ENCODE data around the gene GLB1L2.
"Not testable (repeated sequence)": the region's sequence is repeated elsewhere in the genome, so short reads cannot be mapped to it uniquely, and the experiment has no call there.

GLB1L2 gene

GRCh38 chr11:134331354-134332188, at the start of gene GLB1L2:
GLB1L2 (plus strand) TSS chr11:134331988; CDS start chr11:134332062, 74 bp downstream.
- no peak for DNase-seq

DNA sequence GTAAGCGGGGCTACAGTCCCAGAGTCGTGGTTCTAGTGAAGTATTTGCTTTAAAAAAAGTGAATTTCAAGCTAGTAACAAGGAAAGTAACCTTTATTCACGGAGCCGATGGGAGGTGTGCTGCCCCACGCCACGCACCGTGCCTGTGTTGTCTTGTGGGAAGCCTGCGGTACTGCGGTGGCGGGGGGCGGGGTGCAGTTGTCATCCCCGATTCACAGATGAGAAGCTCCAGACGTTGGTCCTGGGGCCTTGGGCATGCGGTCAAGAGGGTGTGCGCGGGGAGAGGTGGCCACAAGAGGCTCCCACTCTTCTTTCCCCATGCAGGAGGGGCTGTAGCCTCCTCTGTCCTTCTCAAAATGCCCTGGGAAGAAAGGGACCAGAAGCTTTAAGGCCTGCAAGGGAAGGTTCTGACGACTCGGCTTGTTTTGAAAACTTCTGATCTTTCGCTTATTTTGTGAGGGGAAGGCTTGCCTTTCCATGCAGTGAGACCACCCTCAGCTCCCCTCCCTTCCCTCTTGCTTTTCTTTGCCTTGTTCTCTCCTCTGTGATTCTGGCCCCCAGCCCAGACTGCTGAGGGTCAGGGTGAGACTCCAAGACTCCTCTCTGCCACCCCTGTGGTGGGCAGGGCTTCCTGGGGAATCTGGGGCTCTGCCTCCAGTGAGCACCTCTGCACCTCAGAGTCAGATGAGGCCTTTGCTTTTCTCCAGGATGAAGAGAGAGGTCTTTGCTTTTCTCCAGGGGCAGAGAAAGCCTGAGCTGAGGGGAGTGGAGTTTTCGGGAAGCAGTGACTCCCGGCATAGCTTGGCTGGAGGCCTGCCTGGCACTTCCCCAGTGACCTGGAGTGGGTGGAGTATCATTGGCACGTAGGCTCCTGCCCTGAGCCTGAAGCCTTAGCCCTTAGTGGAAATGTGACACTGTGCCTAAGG, 49.4 kb upstream of the GLB1L2 start:
- no peak for DNase-seq

DNA sequence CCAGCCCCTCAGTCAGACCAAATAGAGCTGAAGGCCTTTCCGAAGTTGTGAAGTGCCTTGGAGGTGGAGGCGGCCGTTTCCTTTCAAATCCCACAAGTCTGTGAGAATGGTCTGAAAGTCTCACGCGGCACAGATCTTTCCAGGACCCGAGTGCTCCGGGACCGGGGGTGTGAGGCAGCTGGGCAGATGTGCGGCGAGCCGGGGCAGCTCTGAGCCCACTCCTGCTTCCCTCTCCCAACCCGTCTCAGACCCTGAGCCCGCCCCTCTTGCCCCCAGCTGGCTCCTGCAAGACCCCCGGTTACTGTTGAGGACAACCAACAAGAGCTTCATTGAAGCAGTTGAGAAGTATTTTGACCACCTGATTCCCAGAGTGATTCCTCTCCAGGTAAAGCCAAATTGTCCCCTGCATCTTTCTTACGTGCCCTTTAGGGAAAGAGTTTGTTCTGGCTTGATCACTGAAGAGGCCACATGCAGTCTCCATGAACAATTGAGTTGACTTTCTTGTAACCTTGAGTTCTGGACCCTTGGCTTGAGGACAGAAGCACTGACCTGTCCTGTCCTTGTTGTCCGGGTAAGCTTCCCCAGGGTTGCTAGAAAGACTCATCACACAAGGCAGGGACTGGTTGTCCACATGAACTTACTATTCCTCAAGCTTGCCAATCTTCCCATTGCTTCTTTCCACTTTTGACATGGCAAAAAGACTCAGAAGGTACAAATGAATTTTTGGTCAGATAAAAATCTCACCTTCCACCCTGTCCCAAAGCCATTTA, 48.1 kb upstream of the GLB1L2 start:
- DNase-seq, result no peak

- not testable (repeated sequence) for DNase-seq
These were observed 47.4 kb upstream of the GLB1L2 start for GRCh38 chr11:134284349-134284748.

DNA sequence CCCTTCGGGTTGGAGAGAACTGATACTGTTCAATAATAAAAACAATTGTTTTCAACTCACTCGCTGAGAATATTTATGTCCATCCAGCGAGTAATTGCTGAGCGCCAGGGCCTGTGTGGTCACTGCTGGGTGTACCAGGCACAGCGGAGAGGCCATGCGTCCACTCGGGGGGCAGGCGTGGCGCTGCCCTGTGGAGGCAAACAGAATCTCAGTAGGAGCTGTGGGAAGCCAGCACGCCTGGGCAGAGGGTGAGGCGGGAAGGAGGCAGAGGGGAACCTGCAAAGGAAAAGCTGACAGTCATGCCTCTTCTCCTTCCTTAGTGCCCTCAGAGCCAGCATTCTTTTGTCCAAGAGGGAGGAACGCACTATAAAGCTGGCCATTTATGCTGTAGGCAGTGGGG, 44.2 kb upstream of the GLB1L2 start:
- DNase-seq, result no peak

DNA sequence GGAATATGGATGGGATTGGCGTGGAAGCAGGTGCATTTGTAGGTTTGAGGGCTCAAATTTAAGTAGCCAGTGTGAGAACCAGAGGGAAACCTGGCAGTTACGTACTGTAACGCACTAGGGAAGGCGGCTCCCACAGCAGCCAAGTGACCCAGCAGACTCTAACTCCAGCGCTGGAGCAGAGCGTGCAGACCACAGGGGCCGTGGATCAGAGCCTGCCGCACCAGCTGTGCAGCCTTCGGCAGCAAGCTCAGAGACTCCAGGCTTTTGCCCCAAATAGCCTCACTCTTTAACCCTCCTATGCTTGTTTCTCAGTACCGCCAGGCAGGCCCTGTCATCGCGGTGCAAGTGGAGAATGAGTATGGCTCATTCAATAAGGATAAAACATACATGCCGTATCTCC, 43.3 kb upstream of the GLB1L2 start:
- DNase-seq, result no peak

DNA sequence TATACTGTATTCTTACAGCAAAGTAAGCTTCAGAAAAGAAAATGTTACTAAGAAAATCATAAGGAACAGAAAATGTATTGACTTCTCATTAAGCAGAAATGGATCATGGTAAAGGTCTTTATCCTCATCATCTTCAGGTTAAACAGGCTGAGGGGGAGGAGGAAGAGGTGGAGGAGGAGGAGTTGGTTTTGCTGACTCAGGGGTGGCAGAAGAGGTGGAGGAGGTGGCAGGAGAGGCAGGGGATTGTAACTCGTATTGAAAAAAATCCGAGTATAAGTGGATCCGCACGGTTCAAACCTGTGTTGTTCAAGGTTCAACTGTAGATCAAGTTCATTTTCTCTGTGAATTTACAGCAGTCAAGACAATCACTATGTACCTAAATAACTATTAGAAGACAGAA, 42.6 kb upstream of the GLB1L2 start:
- no peak for DNase-seq

DNA sequence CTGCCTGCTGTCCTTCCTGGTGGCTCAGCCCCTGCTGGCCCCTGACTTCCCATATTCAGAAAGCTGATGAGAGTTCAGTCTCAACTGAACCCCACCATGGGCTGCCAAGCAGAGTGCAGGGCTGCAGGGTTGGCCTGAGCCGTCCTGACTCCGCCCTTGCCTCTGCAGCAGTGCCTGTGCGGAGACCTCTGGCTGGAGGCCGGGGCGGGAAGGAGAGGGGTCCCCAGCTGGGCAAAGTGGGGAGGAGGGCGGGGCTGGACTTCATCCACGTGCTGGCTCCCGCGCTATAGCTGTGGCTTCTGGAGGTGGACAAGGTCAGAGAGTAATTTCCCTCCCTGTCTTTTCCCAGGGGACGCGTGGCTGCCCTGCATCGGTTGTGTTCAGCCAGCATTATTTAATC, 42.0 kb upstream of the GLB1L2 start:
- DNase-seq, result no peak

DNA sequence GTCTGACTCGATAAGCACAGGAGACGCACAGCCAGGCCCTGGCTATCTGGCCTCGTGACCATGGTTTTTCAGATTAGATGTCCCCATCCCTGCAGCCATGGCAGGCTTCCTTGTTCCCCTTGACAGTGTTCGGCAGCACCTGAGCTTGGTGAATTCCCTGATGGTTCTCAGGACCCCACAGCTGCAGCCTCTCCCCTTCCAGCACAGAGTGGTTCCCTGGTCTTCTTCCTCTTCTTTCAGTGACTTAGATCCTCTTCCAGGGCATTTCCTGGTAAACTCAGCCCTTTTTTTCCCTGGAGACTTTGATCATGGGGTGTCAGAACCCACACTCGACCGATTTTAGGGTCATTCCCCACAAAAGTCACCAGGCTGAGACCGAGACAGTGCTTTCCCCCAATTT, 41.1 kb upstream of the GLB1L2 start:
- no peak for DNase-seq

- DNase-seq, result no peak
These were observed 40.6 kb upstream of the GLB1L2 start for GRCh38 chr11:134291196-134291595.

GRCh38 chr11:134292661-134293060, 39.1 kb upstream of the GLB1L2 start:
- DNase-seq, result no peak

GRCh38 chr11:134293119-134294113, 38.4 kb upstream of the GLB1L2 start:
- DNase-seq, result no peak

DNA sequence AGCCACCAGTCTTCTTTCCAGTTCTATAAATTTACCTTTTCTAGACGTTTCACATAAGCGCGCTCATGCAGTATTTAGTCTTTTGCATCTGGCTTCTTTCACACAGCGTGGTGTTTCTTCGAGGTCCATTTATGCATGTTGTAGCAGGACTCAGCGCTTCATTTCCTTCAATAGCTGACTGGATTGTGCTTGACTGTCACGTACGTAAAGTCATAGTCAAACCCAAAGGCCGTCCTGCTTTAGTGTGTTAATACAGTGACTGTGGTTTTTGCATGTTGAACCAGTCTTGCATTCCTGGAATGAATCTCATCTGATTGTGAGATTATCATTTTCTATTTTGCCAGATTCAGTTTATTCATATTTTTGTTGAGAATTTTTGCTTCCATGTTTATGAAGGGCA, 37.1 kb upstream of the GLB1L2 start:
- no peak for DNase-seq

GRCh38 chr11:134312223-134312622, 19.6 kb upstream of the GLB1L2 start:
- no peak for DNase-seq

DNA sequence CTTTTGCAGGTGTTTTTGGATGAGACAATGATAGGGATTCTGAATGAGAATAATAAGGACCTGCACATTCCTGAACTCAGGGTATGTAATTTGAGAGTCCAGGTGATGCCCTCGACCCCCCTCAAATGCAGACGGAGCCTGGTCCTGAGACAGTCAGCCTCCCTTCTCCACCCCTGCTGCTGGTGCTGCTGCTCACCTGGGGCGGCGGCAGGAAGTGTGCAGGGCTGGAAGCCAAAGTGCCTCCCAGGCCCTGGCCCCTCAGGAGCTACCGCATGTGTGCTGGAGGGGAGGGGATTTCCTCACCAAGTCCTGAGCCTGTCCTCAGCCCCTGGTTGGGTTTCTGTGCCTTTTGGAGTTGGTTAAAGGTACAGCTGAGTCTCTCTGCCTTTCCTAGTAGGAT, 19.0 kb upstream of the GLB1L2 start:
- DNase-seq, result no peak

DNA sequence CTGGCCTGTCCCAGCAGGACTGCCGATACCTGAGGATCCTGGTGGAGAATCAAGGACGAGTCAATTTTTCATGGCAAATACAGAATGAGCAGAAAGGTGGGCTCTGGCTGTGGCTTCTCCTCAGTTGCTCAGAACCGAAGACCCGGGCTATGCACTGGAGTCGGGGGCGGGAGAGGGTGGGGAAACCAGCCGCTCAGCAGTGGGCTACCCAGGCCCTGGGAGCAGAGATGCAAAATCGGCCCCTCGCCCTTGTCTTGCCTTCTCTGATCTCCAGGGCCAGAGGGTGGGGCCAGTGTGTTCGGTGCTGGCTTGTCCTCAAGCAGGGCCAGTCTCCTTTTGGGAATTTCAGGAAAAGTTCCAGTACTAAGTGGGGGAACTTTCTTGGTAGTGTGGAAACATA, 18.4 kb upstream of the GLB1L2 start:
- no peak for DNase-seq

GRCh38 chr11:134313821-134314607, 17.8 kb upstream of the GLB1L2 start:
- DNase-seq, result no peak

GRCh38 chr11:134317103-134317502, 14.7 kb upstream of the GLB1L2 start:
- DNase-seq, result no peak

DNA sequence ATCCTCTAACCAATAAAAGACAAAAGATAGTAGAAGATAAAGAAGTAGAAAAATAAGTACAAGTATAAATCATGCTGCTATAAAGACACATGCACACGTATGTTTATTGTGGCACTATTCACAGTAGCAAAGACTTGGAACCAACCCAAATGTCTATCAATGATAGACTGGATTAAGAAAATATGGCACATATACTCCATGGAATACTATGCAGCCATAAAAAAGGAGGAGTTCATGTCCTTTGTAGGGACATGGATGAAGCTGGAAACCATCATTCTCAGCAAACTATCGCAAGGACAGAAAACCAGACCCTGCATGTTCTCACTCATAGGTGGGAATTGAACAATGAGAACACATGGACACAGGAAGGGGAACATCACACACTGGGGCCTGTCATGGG, 10.4 kb upstream of the GLB1L2 start:
- not testable (repeated sequence) for DNase-seq

GRCh38 chr11:134322553-134322952, 9.2 kb upstream of the GLB1L2 start:
- no peak for DNase-seq

GRCh38 chr11:134328433-134328832, 3.4 kb upstream of the GLB1L2 start:
- no peak for DNase-seq

All from KG1 (cell line).